Colonic mucosa (tissue), 4 donors: ENCODE results near the gene ZNF608. TPM values are rescaled to one million over a fixed set of nuclear protein-coding genes. Genes with fewer than 3 reads are reported as not detected.

Experiments used
- DNase-seq: peaks from one replicate; pipeline ENCODE4 v3.0.0-alpha.2; 2020
- H3K27ac ChIP-seq: fragments of 200-600 bp; one replicate; pipeline ENCODE4 v1.8.0; 2021
- H3K27me3 ChIP-seq: fragments of 200-600 bp; one replicate; pipeline ENCODE4 v1.8.0; 2021
- H3K36me3 ChIP-seq: fragments of 200-600 bp; one replicate; pipeline ENCODE4 v1.8.0; 2021
- H3K4me1 ChIP-seq: fragments of 200-600 bp; one replicate; pipeline ENCODE4 v1.8.0; 2021; ENCODE audit warnings: mild to moderate bottlenecking
- H3K4me3 ChIP-seq: fragments of 200-600 bp; one replicate; pipeline ENCODE4 v1.8.0; 2021
- H3K9ac ChIP-seq, 2 donors: one replicate each; pipeline ENCODE4 v1.7.0; 2013; ENCODE audit warnings: control low read depth in 2 of 2, low read depth in 2 of 2, low read length in 2 of 2
- H3K9me3 ChIP-seq: fragments of 200-600 bp; one replicate; pipeline ENCODE4 v1.8.0; 2021
- CTCF ChIP-seq: fragments of 200-600 bp; IDR thresholded peaks from one replicate; pipeline ENCODE4 v1.8.0; 2022; ENCODE audit warnings: antibody characterized with exemption, mild to moderate bottlenecking
- intact Hi-C: fragments of 100-400 bp; cut with DNase I; formaldehyde crosslinking; loops from one replicate; pipeline ENCODE4 v1.14.1; 2022
- total RNA-seq, 2 donors: library from RNA; stranded (reverse); fragmentation: NEBNext Ultra II Directional in 1 of 2; extraction: Animal tissue kit (Norgen Biotek cat#: 25700) in 1 of 2; gene quantifications; one replicate each; pipeline ENCODE4 v1.2.1, GENCODE V29; 2021
- donor health status: healthy.
- donor health status: DM: no; HTN: no; CAD: no.
- donor health status: DM: no; HTN: no; CAD: no.

Gene ZNF608
- total RNA-seq, 2 donors from 2014 or later = 14.6 to 20.0 TPM

GRCh38 chr5:124718380-124718789 lies 28.1 kb downstream of the ZNF608 start:
- H3K27ac ChIP-seq = no peak overlapping the region

GRCh38 chr5:124716169-124716568 lies 30.3 kb downstream of the ZNF608 start:
- no peaks in the 10 kb centered on the region for H3K27me3 ChIP-seq
- no peak overlapping the region for H3K9ac ChIP-seq
- H3K9me3 ChIP-seq = no peaks in the 10 kb centered on the region
- DNase-seq = no peak
- no peaks in the 10 kb centered on the region for H3K36me3 ChIP-seq
- intact Hi-C loops = no loop called here
- no peaks in the 10 kb centered on the region for H3K4me1 ChIP-seq
- TF ChIP-seq CTCF = no peak
- H3K27ac ChIP-seq = no peak overlapping the region
- no peak overlapping the region for H3K4me3 ChIP-seq

More at GRCh38 chr5:124718380-124718789, 28.1 kb downstream of the ZNF608 start:
- H3K36me3 ChIP-seq = no peaks in the 10 kb centered on the region
- H3K9ac ChIP-seq = no peak overlapping the region
- intact Hi-C loops = no loop called here
- no peak overlapping the region for H3K4me3 ChIP-seq
- no peaks in the 10 kb centered on the region for H3K27me3 ChIP-seq
- H3K4me1 ChIP-seq = no peaks in the 10 kb centered on the region
- no peaks in the 10 kb centered on the region for H3K9me3 ChIP-seq
- TF ChIP-seq CTCF = no peak
- no peak for DNase-seq

GRCh38 chr5:124714910-124715309 lies 31.5 kb downstream of the ZNF608 start:
- no peaks in the 10 kb centered on the region for H3K9me3 ChIP-seq
- intact Hi-C loops = no loop called here
- no peaks in the 10 kb centered on the region for H3K4me1 ChIP-seq

GRCh38 chr5:124713595-124713994 lies 32.8 kb downstream of the ZNF608 start:
- Histone ChIP-seq H3K4me3 (no peak overlapping the region), H3K4me1 (no peaks in the 10 kb centered on the region), H3K9me3 (no peaks in the 10 kb centered on the region), H3K9ac (no peak overlapping the region), H3K36me3 (no peaks in the 10 kb centered on the region), H3K27me3 (no peaks in the 10 kb centered on the region), H3K27ac (no peak overlapping the region)
- no peak for DNase-seq
- TF ChIP-seq CTCF = no peak
- intact Hi-C loops = no loop called here

More at GRCh38 chr5:124714910-124715309, 31.5 kb downstream of the ZNF608 start:
- DNase-seq = no peak
- no peak for TF ChIP-seq CTCF
- no peaks in the 10 kb centered on the region for H3K27me3 ChIP-seq
- no peaks in the 10 kb centered on the region for H3K36me3 ChIP-seq
- no peak overlapping the region for H3K9ac ChIP-seq
- no peak overlapping the region for H3K4me3 ChIP-seq
- H3K27ac ChIP-seq = no peak overlapping the region

GRCh38 chr5:124712731-124713305 lies 33.6 kb downstream of the ZNF608 start:
- H3K27ac ChIP-seq = no peak overlapping the region
- no peaks in the 10 kb centered on the region for H3K36me3 ChIP-seq
- intact Hi-C loops = no loop called here
- H3K27me3 ChIP-seq = no peaks in the 10 kb centered on the region
- no peak overlapping the region for H3K4me3 ChIP-seq
- no peaks in the 10 kb centered on the region for H3K4me1 ChIP-seq
- H3K9ac ChIP-seq = no peak overlapping the region
- no peaks in the 10 kb centered on the region for H3K9me3 ChIP-seq
- TF ChIP-seq CTCF = no peak
- DNase-seq = no peak
